Activated T-cell treated with anti-CD3 and anti-CD28 coated beads, Interleukin-2, amount 50 U/mL, for 72 hours (primary cell): ENCODE data around the gene PAIP2B. TPM values are rescaled to one million over a fixed set of nuclear protein-coding genes. Genes with fewer than 3 reads are reported as not detected.

Source experiments
- ATAC-seq, 2 donors: fragments of 150-1000 bp; cut with Tn5 transposase; replicated peaks in 1 of 2; 2 replicates each; pipeline ENCODE4 v1.10.0; 2021; ENCODE audit warnings: moderate library complexity in 2 of 2, mild to moderate bottlenecking in 1 of 2
- DNase-seq, 2 donors: peaks; one replicate each; pipeline ENCODE4 v3.0.0; 2021 to 2022; ENCODE audit warnings: mixed read lengths in 1 of 2
- H3K27ac Mint-ChIP-seq: one replicate; pipeline ENCODE4 v1.8.0; 2022; ENCODE audit warnings: mild to moderate bottlenecking, moderate library complexity, mixed read lengths
- H3K27me3 Mint-ChIP-seq: one replicate; pipeline ENCODE4 v1.8.0; 2022; ENCODE audit warnings: low read depth, mixed read lengths
- H3K36me3 Mint-ChIP-seq, 2 donors: one replicate each; pipeline ENCODE4 v1.8.0; 2022; ENCODE audit warnings: mixed read lengths in 2 of 2, mild to moderate bottlenecking in 1 of 2; ENCODE audit not compliant: insufficient read depth in 2 of 2
- H3K4me1 Mint-ChIP-seq: one replicate; pipeline ENCODE4 v1.8.0; 2022; ENCODE audit warnings: low read depth, mixed read lengths
- H3K4me3 Mint-ChIP-seq, 2 donors: one replicate each; pipeline ENCODE4 v1.8.0; 2022; ENCODE audit warnings: mild to moderate bottlenecking in 2 of 2, mixed read lengths in 2 of 2, moderate library complexity in 2 of 2
- H3K9me3 Mint-ChIP-seq, 2 donors: one replicate each; pipeline ENCODE4 v1.8.0; 2022; ENCODE audit warnings: mixed read lengths in 2 of 2
- total RNA-seq, 2 donors: library from RNA; stranded (reverse); gene quantifications; one replicate each; pipeline ENCODE4 v1.2.3, GENCODE V29; 2022

Gene PAIP2B, protein sequence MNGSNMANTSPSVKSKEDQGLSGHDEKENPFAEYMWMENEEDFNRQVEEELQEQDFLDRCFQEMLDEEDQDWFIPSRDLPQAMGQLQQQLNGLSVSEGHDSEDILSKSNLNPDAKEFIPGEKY
- 1 to 10 TPM; 3.1 to 5.3 TPM for total RNA-seq

DNA sequence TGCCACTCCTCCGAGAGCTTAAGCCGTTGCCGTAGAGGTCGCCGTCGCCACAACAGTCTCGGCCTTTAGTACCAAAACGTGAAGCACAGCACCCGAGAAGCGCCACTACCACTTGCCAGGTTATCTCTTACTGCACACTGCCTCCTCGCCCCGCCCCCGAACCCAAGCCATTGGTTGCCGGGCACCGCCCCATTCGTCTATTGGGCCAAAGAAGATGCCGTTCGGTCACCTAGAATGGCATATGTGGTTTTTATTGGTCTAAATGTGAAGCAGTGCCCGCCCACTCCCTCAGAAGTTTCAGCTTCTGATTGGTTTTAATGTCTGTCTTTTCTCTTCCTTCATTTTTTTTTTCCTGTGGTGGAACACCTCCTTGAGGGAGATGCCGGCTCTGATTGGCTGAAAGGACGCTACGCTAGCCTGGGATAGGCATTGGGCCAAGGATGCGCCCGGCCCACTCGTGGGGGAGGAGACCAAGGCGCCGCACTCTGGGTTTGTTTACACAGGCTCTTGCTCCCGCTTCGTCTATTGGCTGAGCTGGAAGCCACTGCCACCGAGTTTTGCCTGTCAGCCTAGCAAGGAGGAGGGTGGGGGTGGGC is at the start of gene PAIP2B:
Gene PAIP2B, minus strand, starts transcription at position 139 of the 596 bp plus-strand sequence. CDS start 24,514 bp downstream, outside the sequence.
- Mint-ChIP-seq H3K4me1 (peaks cover 12% of the 10 kb centered on the region), H3K36me3 (peaks cover 0 to 3% of the 10 kb centered on the region in 2 donors), H3K27me3 (peaks cover 9% of the 10 kb centered on the region), H3K4me3 (peak within 1 kb of the TSS; percentile 86 to 94), H3K27ac (peak within 1 kb of the TSS; percentile 64), H3K9me3 (no peaks in the 10 kb centered on the region)
- DNase-seq: peak; percentile 98 to 99
- peak; percentile 96 for ATAC-seq

DNA sequence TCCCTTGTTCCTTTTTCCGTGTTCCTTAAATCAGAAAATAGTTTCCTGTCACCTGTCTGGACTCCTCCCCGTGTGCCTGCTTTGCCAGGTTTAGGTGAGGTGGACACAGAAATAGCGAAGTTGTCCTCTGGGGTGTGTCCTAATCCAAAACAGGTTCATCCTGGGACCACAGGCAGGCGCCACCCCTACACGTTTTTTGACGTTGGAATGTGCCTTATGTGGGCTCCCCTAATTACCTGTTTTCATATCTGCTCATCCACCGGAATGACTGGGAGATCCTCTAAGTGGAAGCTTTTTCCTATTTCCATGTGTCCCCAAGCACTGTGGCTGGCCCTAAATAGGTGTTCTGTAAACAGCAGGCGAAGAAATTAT is 49.0 kb upstream of the PAIP2B start:
- Mint-ChIP-seq H3K4me3 (peak overlapping the region; percentile 79 to 87), H3K27me3 (peaks cover 78% of the 10 kb centered on the region), H3K4me1 (peaks cover 18% of the 10 kb centered on the region), H3K27ac (no peak overlapping the region), H3K36me3 (peaks cover 2 to 6% of the 10 kb centered on the region in 2 donors), H3K9me3 (peaks cover 2 to 3% of the 10 kb centered on the region in 2 donors)
- no peak for DNase-seq
- no peak for ATAC-seq

DNA sequence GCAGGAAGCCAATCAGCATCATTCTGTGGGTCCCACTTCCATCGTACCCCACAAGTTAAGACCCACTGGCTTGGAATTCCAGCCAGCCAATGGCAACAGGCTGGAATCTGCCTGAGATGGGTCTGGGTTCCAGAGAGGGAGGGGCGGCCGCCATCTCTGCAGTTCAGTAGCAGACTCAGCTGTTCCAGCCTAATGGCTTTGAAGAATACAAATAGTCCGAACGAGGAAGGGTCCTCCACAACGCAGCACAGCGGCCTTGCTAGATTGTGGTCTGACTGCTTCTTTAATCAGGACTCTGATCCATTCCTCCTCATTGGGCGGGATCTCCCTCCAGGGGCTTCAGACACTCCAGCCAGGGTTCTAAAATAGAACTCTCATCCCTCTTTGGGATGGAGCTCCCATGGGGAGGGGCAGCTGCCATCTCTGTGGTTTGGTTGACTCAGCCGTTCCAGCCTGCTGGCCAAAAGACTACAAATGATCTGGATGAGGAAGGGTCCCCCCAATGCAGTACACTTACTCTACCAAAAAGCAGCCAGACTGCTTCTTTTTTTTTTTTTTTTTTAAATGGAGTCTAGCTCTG is 42.7 kb upstream of the PAIP2B start:
- no peak for DNase-seq
- H3K27me3 Mint-ChIP-seq: peaks cover 47% of the 10 kb centered on the region
- H3K4me3 Mint-ChIP-seq: no peak overlapping the region
- H3K36me3 Mint-ChIP-seq: no peaks in the 10 kb centered on the region
- no peak for ATAC-seq
- no peaks in the 10 kb centered on the region for H3K4me1 Mint-ChIP-seq
- H3K9me3 Mint-ChIP-seq: no peaks in the 10 kb centered on the region
- no peak overlapping the region for H3K27ac Mint-ChIP-seq

DNA sequence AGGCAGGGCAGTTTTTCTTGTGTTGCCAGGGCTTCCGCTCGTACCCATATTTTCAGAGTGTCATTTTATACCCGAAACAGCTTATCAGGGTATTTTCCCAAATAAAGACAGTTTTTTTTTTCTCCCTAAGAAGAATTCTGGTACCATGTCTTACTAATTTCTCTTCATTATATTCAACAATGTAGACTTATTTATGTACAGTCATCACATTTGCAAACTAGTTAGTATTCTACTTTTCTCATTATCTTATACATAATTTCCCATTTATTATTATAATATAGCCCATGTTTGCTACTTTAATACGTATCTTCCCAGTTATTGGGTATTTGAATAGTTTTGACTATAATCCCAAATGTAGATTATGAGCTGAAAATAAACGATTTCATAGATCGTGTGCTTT is 36.5 kb upstream of the PAIP2B start:
- DNase-seq: no peak
- no peaks in the 10 kb centered on the region for H3K9me3 Mint-ChIP-seq

DNA sequence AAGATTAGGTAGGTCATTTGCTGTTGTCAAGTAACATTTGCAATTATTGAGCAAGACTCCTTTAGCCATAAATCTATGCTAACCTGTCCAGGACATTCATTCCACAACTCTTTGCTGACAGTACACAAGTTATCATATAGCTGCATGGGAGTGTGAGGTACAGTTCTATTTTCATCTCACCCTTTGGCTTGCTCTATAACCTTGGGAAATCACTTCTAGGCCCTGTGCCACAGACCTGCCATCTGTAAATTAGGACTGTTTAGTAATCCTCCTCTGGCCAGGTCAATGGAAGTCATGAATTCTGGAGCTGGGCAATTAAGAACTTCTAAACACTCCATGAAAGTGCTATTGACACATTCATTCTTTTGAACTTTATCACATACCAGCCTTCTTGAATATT is 34.6 kb upstream of the PAIP2B start:
- Mint-ChIP-seq H3K27me3 (peaks cover 25% of the 10 kb centered on the region), H3K9me3 (no peaks in the 10 kb centered on the region), H3K4me3 (no peak overlapping the region), H3K36me3 (no peaks in the 10 kb centered on the region), H3K27ac (no peak overlapping the region), H3K4me1 (no peaks in the 10 kb centered on the region)
- DNase-seq (no peak), ATAC-seq (no peak)

More for the DNA sequence above, 36.5 kb upstream of the PAIP2B start:
- no peaks in the 10 kb centered on the region for H3K4me1 Mint-ChIP-seq
- ATAC-seq: no peak
- H3K27ac Mint-ChIP-seq: peak overlapping the region; percentile 20
- no peak overlapping the region for H3K4me3 Mint-ChIP-seq
- H3K36me3 Mint-ChIP-seq: no peaks in the 10 kb centered on the region
- peaks cover 14% of the 10 kb centered on the region for H3K27me3 Mint-ChIP-seq

DNA sequence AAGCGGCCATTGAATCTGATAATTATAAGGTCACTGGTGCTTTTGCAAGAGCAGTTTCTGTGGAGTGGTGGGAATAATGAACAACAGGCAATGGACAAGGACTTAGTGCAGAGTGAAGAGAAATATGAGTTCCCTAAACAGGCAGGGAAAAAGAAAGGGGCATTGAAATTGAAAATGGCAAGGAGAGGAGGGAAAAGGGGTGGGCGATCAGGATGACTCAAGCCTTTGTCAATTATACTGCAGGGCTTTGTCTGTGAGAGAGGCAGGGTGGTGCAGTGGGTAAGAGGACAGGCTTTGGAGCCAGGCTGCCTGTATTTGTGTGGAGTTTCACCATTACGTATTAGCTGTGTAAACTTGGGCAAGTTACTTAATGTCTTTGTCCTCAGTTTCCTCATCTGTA is 29.5 kb upstream of the PAIP2B start:
- Mint-ChIP-seq H3K9me3 (peaks cover 0 to 1% of the 10 kb centered on the region in 2 donors), H3K36me3 (no peaks in the 10 kb centered on the region), H3K27me3 (peaks cover 26% of the 10 kb centered on the region), H3K4me3 (no peak overlapping the region), H3K27ac (no peak overlapping the region), H3K4me1 (no peaks in the 10 kb centered on the region)
- no peak for DNase-seq
- ATAC-seq: no peak

DNA sequence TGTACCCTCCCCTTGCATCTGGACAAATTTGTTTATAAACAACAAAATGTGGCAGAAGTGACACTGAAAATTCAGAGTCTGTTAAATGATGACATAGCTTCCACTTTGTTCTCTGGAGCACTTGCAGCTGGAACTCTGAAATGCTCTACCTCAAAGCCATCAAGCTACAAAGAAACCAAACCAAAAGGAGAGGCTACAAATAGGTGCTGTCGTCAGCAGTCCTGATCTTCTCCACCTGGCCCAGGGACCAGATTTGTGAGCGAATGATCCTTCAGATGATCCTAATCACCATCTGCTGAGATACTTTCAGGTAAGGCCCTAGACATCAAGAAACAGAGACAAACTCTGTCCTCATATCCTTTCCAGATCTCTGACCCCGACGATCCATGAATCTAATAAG is 27.9 kb upstream of the PAIP2B start:
- H3K36me3 Mint-ChIP-seq: peaks cover 0 to 2% of the 10 kb centered on the region in 2 donors
- ATAC-seq (no peak), DNase-seq (no peak)
- peaks cover 26% of the 10 kb centered on the region for H3K27me3 Mint-ChIP-seq
- H3K9me3 Mint-ChIP-seq: peaks cover 1 to 3% of the 10 kb centered on the region in 2 donors
- no peak overlapping the region for H3K4me3 Mint-ChIP-seq
- H3K4me1 Mint-ChIP-seq: no peaks in the 10 kb centered on the region
- H3K27ac Mint-ChIP-seq: no peak overlapping the region

DNA sequence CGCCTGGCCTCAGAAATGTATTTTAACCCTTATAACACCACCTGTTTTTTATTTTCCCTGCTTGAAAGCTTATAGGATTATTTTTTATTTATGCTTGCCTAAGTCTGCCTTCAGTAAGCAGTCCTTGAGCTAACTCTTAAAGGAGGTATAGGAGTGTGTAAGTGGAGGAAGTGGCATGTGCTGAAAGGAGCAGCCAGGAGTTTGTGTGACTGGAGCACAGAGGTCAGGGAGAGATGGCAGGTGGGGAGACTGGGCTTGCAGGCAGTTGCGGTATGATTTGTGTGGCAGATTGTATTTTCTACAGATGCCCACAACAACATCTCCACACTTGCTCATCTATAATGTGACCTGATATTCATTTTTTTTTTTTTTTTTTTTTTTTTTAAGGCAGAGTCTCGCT is 27.2 kb upstream of the PAIP2B start:
- peaks cover 1 to 3% of the 10 kb centered on the region in 2 donors for H3K9me3 Mint-ChIP-seq
- ATAC-seq: no peak
- peaks cover 0 to 2% of the 10 kb centered on the region in 2 donors for H3K36me3 Mint-ChIP-seq
- H3K4me1 Mint-ChIP-seq: no peaks in the 10 kb centered on the region
- DNase-seq: no peak
- no peak overlapping the region for H3K4me3 Mint-ChIP-seq
- H3K27me3 Mint-ChIP-seq: peaks cover 26% of the 10 kb centered on the region
- no peak overlapping the region for H3K27ac Mint-ChIP-seq

DNA sequence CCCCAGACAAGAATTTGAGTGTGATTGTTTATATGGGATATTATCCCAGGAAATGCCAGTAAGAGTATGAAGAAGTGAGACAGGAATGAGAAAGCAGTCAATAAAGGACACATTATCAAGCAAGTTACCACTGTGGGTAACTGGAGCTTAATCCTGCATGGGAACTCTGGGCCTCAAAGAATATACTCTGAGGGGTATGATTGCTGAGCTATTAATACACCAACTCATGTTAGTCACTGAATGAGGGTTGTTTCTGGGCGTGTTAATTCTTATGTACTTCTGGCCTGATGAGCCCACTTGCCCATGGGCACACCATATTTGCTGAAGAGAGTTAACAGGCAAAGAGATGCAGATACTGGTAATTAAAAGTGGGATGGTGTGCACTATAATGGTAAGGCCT is 26.6 kb upstream of the PAIP2B start:
- peaks cover 1 to 3% of the 10 kb centered on the region in 2 donors for H3K9me3 Mint-ChIP-seq
- no peak overlapping the region for H3K27ac Mint-ChIP-seq
- ATAC-seq (no peak), DNase-seq (no peak)
- H3K4me3 Mint-ChIP-seq: no peak overlapping the region
- peaks cover 24% of the 10 kb centered on the region for H3K27me3 Mint-ChIP-seq
- no peaks in the 10 kb centered on the region for H3K4me1 Mint-ChIP-seq
- H3K36me3 Mint-ChIP-seq: peaks cover 0 to 2% of the 10 kb centered on the region in 2 donors

DNA sequence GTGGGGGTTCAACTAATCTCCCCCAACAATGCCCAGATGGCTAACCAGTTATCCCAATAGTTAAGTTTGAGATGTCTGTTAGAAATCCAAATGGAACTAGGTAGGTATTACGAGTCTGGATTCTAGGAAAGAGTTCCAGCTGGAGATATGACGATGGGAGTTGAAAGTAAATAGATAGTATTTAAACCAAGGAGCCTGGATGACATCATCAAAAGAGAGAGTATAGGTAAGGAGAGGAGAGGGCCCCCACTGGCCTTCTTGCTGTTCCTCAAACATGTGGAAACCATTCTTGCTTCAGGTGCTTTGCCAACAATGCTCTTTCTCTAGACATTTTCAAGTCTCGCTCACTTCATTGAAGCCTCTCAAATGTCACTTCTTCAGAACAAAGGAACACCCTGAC is 26.0 kb upstream of the PAIP2B start:
- DNase-seq (no peak), ATAC-seq (no peak)
- no peaks in the 10 kb centered on the region for H3K4me1 Mint-ChIP-seq
- H3K36me3 Mint-ChIP-seq: peaks cover 0 to 2% of the 10 kb centered on the region in 2 donors
- H3K9me3 Mint-ChIP-seq: peaks cover 1 to 3% of the 10 kb centered on the region in 2 donors
- no peak overlapping the region for H3K27ac Mint-ChIP-seq
- peaks cover 19% of the 10 kb centered on the region for H3K27me3 Mint-ChIP-seq
- no peak overlapping the region for H3K4me3 Mint-ChIP-seq

DNA sequence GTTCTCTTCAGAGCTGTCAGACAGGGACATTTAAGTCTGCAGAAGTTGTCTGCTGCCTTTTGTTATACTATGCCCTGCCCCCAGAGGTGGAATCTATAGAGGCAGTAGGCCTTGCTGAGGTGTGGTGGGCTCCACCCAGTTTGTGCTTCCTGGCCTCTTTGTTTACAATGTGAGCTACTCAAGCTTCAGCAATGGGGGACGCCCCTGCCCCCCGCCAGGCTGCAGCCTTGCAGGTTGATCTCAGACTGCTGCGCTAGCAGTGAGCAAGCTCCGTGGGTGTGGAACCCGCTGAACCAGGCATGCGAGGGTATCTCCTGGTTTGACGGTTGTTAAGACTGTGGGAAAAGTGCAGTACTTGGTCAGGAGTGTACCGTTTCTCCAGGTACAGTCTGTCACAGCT is 24.0 kb upstream of the PAIP2B start:
- ATAC-seq: no peak
- H3K9me3 Mint-ChIP-seq: peaks cover 2 to 5% of the 10 kb centered on the region in 2 donors
- no peak for DNase-seq
- no peak overlapping the region for H3K27ac Mint-ChIP-seq
- peaks cover 0 to 2% of the 10 kb centered on the region in 2 donors for H3K36me3 Mint-ChIP-seq
- no peaks in the 10 kb centered on the region for H3K4me1 Mint-ChIP-seq
- no peak overlapping the region for H3K4me3 Mint-ChIP-seq
- peaks cover 13% of the 10 kb centered on the region for H3K27me3 Mint-ChIP-seq

DNA sequence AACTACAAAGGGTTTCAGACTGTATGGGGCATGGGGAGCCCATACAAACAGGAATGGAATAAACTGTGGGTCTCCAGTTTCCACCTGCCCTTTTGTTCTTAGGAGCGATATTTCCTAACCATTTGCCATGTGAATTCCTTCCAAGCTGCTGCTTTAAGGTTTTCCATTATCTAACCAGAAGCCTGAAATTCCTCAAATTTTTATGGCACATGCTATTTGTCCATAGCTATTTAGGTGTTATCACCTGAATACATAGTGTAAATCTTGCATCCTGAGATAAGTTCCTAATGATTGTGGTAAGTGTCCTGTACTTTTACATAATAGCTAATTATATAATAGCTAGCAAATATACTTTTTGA is 17.4 kb upstream of the PAIP2B start:
- Mint-ChIP-seq H3K27me3 (peaks cover 9% of the 10 kb centered on the region), H3K9me3 (peaks cover 1 to 2% of the 10 kb centered on the region in 2 donors), H3K36me3 (no peaks in the 10 kb centered on the region), H3K4me1 (no peaks in the 10 kb centered on the region), H3K4me3 (no peak overlapping the region), H3K27ac (no peak overlapping the region)
- ATAC-seq (no peak), DNase-seq (no peak)

DNA sequence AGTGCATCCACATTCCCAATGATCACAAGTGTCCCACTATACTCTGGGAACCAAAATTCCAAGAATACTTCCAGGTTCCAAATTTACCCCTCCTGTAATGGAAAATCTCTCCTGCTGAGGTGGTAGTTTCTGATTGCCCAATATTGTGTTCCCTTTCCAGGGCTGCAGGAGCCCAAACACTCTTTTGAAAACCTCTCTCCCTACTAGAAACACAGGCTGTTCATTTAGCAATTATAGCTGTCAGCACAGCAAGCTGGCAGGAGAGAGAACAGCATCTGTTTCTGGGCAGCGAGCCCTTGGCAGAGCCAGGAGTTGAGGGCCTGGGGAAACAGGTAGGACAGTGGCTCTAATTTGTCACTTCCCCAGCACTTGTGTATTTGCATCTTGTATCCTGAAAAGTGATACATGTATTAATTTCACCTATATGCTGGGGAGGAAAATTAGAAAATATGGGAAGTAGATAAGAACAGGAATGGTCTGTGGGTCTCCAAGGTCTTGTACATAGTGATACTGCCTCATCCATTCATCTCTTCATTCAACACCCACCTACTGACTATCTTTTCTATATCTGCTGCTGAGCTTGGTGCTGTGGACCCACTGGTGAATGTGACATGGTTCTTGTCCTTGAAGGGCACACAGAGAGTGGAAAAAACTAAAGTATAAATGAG is 16.9 kb upstream of the PAIP2B start:
- Mint-ChIP-seq H3K4me3 (no peak overlapping the region), H3K4me1 (no peaks in the 10 kb centered on the region), H3K27ac (no peak overlapping the region), H3K27me3 (peaks cover 9% of the 10 kb centered on the region), H3K9me3 (peaks cover 1 to 2% of the 10 kb centered on the region in 2 donors), H3K36me3 (no peaks in the 10 kb centered on the region)
- no peak for ATAC-seq
- no peak for DNase-seq
